Body of pancreas (tissue), 4 donors: ENCODE results near the gene SLC6A19. TPM values are rescaled to one million over a fixed set of nuclear protein-coding genes. Genes with fewer than 3 reads are reported as not detected.

Experiments used
- ATAC-seq: fragments of 150-250 bp; one replicate; pipeline ENCODE4 v1.9.1; 2016
- DNase-seq, 4 donors: peaks; one replicate each; pipeline ENCODE4 v3.0.0-alpha.2; 2019
- H3K27ac ChIP-seq, 4 donors: fragments of 200-600 bp; sonication (generic); 1 replicate in 3 of 4; 2 replicates in 1 of 4; pipeline versions ENCODE4 v1.5.1 to v1.6.1; 2016 to 2019; ENCODE audit warnings: mild to moderate bottlenecking in 1 of 4, mixed read lengths in 1 of 4, moderate library complexity in 1 of 4
- H3K27me3 ChIP-seq, 2 donors: fragments of 200-600 bp; sonication (generic); one replicate each; pipeline ENCODE4 v1.6.0; 2016; ENCODE audit warnings: mild to moderate bottlenecking in 1 of 2
- H3K36me3 ChIP-seq, 2 donors: fragments of 200-600 bp; sonication (generic); replicated peaks in 1 of 2; 2 replicates each; pipeline ENCODE4 v1.5.1; 2016; ENCODE audit warnings: low read depth in 2 of 2; ENCODE audit not compliant: insufficient read depth in 1 of 2
- H3K4me1 ChIP-seq: fragments of 200-600 bp; sonication (generic); one replicate; pipeline ENCODE4 v1.6.0; 2016
- H3K4me3 ChIP-seq, 2 donors: fragments of 200-600 bp; sonication (generic); 1 replicate in 1 of 2; 2 replicates in 1 of 2; pipeline ENCODE4 v1.5.1; 2016 to 2019
- H3K9me3 ChIP-seq, 3 donors: fragments of 200-600 bp; sonication (generic); 1 replicate in 2 of 3; 2 replicates in 1 of 3; pipeline ENCODE4 v1.5.1; 2016
- POLR2A ChIP-seq, 3 donors: fragments of 450-650 bp; IDR thresholded peaks; one replicate each; pipeline ENCODE4 v1.6.1; 2016; ENCODE audit warnings: antibody characterized with exemption in 3 of 3, mild to moderate bottlenecking in 2 of 3
- WGBS, 2 donors: methylation state at CpG; one replicate each; pipeline ENCODE4 v1.1.5; 2017; 5-methylcytosine and 5-hydroxymethylcytosine counted together
- intact Hi-C: fragments of 100-400 bp; cut with DNase I; formaldehyde crosslinking; loops from one replicate; pipeline ENCODE4 v1.15.1; 2023
- total RNA-seq, 2 donors: library from RNA; depleted of rRNA; stranded (reverse); fragments of >200 nt; gene quantifications; one replicate each; pipeline ENCODE4 v1.1.0, GENCODE V29; 2016
- TF ChIP-seq, protein P1 (sequence below), 7 experiments: fragments of 450-650 bp in 4 of 7; fragments of 200-600 bp in 3 of 7; sonication (generic) in 3 of 7; IDR thresholded peaks; one replicate each; pipeline ENCODE4 v1.5.1; 2016 to 2019; ENCODE audit warnings: antibody characterized with exemption in 7 of 7

Gene SLC6A19
- total RNA-seq, 2 donors from 2014 or later: 0.66 to 1.3 TPM

DNA sequence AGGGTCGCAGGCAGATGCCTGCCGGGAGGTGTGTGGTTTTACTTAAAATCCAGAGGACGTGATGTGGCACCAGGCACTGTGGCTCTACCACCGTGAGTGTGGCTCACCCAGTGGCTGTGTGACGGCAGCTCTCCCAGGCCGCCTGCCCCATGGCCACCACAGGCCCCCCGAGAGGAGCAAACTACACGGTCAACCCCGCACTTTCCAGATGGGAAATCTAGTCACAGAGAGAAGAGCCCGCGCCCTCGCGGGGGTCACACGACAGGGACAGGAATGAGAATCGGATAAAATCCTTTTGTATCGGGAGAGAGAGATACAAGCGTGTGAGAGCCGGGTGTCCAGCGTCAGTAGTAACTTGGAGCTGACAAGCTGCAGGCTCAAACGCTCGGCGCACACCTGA, 69.0 kb downstream of the SLC6A19 start:
- DNase-seq (no peak), ATAC-seq (no peak)
- WGBS, 2 donors: 89 to 90% methylated on average over 19 to 22 of the region's 22 CpGs
- H3K9me3 ChIP-seq: no peaks in the 10 kb centered on the region
- H3K4me3 ChIP-seq: no peak overlapping the region
- intact Hi-C loops: no loop called here
- TF ChIP-seq, protein P1, sequence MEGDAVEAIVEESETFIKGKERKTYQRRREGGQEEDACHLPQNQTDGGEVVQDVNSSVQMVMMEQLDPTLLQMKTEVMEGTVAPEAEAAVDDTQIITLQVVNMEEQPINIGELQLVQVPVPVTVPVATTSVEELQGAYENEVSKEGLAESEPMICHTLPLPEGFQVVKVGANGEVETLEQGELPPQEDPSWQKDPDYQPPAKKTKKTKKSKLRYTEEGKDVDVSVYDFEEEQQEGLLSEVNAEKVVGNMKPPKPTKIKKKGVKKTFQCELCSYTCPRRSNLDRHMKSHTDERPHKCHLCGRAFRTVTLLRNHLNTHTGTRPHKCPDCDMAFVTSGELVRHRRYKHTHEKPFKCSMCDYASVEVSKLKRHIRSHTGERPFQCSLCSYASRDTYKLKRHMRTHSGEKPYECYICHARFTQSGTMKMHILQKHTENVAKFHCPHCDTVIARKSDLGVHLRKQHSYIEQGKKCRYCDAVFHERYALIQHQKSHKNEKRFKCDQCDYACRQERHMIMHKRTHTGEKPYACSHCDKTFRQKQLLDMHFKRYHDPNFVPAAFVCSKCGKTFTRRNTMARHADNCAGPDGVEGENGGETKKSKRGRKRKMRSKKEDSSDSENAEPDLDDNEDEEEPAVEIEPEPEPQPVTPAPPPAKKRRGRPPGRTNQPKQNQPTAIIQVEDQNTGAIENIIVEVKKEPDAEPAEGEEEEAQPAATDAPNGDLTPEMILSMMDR (IDR thresholded peaks at IDR 0.05): no peak
- TF ChIP-seq POLR2A (IDR thresholded peaks at IDR 0.05): no peak
- no peaks in the 10 kb centered on the region for H3K27me3 ChIP-seq
- H3K27ac ChIP-seq: no peak overlapping the region
- H3K36me3 ChIP-seq: no peaks in the 10 kb centered on the region
- no peaks in the 10 kb centered on the region for H3K4me1 ChIP-seq

DNA sequence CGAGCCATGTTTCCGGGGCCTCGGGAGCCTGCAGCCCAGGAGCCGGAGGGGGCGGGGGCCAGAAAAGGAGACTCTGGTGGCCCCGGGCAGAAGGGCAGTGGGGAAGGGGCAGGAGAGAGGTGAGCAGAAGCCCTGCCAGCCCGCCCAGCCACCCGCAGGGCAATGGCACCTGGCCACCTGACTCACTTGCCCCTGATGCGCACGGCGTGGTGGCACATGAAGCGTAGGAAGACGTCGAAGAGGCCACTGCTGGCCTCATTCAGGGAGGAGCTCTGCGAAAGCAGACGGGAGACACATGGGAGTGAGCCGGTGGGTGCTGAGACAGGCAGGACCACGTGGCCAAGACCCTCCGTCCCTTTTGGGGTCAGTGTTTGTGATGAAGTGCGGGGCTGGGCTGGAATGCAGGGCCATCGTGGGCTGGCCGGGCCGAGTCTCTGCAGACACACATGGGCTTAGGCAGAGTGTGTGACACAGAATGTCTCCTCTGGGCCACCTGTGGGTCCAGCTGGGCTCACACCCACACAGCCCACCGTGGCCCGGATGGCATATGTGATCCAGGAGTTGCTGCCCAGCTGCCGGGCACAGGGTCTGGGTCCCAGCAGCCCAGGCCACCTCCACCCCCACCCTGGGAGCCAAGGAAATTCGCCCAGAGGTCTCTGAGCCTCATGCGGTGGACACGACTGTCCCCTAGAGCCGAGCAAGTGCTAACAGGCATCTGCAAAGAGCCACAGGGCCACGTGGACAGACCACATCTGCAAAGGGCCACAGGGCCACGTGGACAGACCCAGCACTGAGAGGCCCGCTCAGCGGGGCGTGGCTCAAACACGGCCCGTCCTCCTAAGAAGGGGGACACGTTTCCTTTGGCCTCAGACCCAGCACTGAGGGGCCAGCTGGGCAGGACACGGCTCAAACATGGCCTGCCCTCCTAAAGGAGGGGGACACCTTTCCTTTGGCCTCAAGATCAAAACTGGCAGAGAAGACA, 69.8 kb downstream of the SLC6A19 start:
- no peaks in the 10 kb centered on the region for H3K4me1 ChIP-seq
- WGBS, 2 donors: 86 to 88% methylated on average over 23 to 39 of the region's 39 CpGs

DNA sequence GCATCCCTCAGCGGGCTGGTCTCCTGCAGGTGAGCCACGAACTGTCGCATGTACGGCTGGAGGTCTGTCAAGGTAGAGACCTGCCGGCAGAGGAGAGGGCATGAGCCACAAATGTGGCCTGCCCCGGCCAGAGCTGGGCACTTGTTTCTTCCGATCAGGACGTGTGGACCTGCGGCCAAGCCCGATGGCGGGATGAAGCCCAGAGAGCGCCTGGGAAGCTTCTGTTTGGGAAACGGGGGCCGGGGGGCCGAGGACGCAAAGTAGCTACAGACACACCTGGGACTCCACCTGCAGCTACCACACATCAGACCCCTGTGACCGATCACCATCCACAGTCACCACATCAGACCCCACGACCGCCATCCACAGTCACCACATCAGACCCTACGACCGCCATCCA, 70.8 kb downstream of the SLC6A19 start:
- H3K4me3 ChIP-seq: no peak overlapping the region
- H3K36me3 ChIP-seq: no peaks in the 10 kb centered on the region
- no peak for DNase-seq
- TF ChIP-seq POLR2A (IDR thresholded peaks at IDR 0.05): no peak
- TF ChIP-seq, protein P1 (IDR thresholded peaks at IDR 0.05): no peak
- intact Hi-C loops: no loop called here
- H3K4me1 ChIP-seq: no peaks in the 10 kb centered on the region
- 92% methylated on average over 16 of the region's 21 CpGs; no CpG with 5 or more reads in 1 of the 2 donors for WGBS, 2 donors
- no peak for ATAC-seq
- no peak overlapping the region for H3K27ac ChIP-seq
- H3K9me3 ChIP-seq: no peaks in the 10 kb centered on the region
- no peaks in the 10 kb centered on the region for H3K27me3 ChIP-seq

More for the DNA sequence above, 69.8 kb downstream of the SLC6A19 start:
- Histone ChIP-seq H3K9me3 (no peaks in the 10 kb centered on the region), H3K27me3 (no peaks in the 10 kb centered on the region), H3K4me3 (no peak overlapping the region), H3K36me3 (no peaks in the 10 kb centered on the region), H3K27ac (no peak overlapping the region)
- no peak for TF ChIP-seq POLR2A (IDR thresholded peaks at IDR 0.05)
- TF ChIP-seq, protein P1 (IDR thresholded peaks at IDR 0.05): no peak
- intact Hi-C loops: no loop called here
- DNase-seq: no peak
- ATAC-seq: no peak

DNA sequence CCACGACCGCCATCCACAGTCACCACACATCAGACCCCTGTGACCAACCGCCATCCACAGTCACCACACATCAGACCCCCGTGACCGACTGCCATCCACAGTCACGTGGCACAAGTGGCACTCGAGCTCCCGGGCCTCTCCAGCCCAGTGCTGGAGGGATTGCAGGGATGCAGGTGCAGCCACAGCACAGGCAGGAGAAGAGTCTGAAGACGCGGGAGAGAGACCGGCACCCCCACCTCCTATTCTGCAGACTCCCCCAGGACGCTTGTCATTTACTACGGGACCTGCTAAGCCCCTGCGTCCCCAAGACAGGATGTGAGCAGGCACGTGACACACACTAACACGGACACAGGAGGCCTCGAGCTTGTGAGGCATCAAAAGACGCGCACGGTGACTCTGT, 72.3 kb downstream of the SLC6A19 start:
- H3K4me3 ChIP-seq: no peak overlapping the region
- ATAC-seq: no peak
- no peak overlapping the region for H3K27ac ChIP-seq
- no peaks in the 10 kb centered on the region for H3K4me1 ChIP-seq
- no peaks in the 10 kb centered on the region for H3K27me3 ChIP-seq
- no peak for TF ChIP-seq POLR2A (IDR thresholded peaks at IDR 0.05)
- TF ChIP-seq, protein P1 (IDR thresholded peaks at IDR 0.05): no peak
- WGBS, 2 donors: 81 to 89% methylated on average over 17 to 19 of the region's 20 CpGs
- DNase-seq: no peak
- intact Hi-C loops: no loop called here
- H3K36me3 ChIP-seq: no peaks in the 10 kb centered on the region
- no peaks in the 10 kb centered on the region for H3K9me3 ChIP-seq
